GM12873 (cell line): Measurements from ENCODE around the gene POGZ.

Experiments used
- TF ChIP-seq, protein P1 (sequence below): IDR thresholded peaks from 2 replicates; pipeline ENCODE4 v1.5.1; 2012; ENCODE audit warnings: low read depth, mild to moderate bottlenecking, moderate library complexity, low read length, control low read depth; ENCODE audit not compliant: insufficient read depth; ENCODE audit errors: missing control alignments

The POGZ gene

GRCh38 chr1:151435174-151435573 is 24.1 kb downstream of the POGZ start:
- TF ChIP-seq, protein P1, sequence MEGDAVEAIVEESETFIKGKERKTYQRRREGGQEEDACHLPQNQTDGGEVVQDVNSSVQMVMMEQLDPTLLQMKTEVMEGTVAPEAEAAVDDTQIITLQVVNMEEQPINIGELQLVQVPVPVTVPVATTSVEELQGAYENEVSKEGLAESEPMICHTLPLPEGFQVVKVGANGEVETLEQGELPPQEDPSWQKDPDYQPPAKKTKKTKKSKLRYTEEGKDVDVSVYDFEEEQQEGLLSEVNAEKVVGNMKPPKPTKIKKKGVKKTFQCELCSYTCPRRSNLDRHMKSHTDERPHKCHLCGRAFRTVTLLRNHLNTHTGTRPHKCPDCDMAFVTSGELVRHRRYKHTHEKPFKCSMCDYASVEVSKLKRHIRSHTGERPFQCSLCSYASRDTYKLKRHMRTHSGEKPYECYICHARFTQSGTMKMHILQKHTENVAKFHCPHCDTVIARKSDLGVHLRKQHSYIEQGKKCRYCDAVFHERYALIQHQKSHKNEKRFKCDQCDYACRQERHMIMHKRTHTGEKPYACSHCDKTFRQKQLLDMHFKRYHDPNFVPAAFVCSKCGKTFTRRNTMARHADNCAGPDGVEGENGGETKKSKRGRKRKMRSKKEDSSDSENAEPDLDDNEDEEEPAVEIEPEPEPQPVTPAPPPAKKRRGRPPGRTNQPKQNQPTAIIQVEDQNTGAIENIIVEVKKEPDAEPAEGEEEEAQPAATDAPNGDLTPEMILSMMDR = no peak

- TF ChIP-seq, protein P1 = no peak
Measured at GRCh38 chr1:151428068-151428467, 31.2 kb downstream of the POGZ start.

DNA sequence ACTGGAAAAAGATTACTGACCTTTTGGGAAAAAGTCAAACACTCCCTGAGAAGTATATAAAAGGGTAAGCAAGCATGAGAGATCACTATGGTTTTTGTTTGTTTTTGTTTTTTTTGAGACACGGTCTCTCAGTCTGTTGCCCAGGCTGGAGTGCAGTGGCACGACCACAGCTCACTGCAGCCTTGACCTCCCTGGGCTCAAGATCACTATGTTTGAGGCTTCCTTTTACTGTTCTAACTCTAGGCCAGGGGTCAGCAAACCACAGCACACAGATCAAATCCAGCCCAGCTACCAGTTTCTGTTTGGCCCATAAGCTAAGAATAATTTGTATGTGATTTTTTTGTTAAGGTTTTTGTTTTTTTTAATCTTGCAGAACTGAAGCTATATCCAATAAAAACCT is 34.2 kb downstream of the POGZ start:
- TF ChIP-seq, protein P1 = no peak

DNA sequence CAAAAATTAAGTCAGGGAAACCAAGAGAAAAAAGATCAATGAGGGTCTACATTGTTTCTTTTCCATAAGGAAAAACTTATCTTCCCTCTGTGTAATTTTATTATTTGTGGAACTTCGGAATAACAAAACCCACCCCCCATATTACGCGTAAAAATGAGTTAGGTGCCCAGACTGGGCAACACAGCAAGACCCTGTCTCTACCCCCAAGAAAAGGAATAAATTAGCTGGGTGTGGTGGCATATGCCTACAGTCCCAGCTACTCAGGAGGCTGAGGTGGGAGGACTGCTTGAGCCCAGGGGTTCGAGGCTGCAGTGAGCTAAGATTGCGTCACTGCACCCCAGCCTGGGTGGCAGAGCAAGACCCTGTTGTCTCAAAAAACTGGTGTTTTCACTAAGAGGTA is 39.5 kb downstream of the POGZ start:
- TF ChIP-seq, protein P1 = no peak

GRCh38 chr1:151418081-151418480 is 41.2 kb downstream of the POGZ start:
- TF ChIP-seq, protein P1 = no peak

DNA sequence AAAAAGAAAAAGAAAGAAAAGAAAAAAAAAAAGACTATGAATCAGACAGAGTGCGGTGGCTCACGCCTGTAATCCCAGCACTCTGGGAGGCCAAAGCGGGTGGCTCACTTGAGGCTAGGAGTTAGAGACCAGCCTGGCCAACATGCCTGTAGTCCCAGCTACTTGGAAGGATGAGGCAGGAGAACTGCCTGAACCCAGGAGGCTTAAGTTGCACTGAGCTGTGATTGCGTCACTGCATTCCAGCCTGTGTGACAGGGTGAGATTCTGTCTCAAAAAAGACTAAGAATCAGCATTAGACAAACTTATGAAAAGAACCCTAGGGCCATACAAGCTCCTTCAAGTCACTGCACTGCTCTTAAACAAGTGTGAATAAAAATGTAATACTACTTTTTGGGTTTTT is 43.1 kb downstream of the POGZ start:
- TF ChIP-seq, protein P1 = no peak

DNA sequence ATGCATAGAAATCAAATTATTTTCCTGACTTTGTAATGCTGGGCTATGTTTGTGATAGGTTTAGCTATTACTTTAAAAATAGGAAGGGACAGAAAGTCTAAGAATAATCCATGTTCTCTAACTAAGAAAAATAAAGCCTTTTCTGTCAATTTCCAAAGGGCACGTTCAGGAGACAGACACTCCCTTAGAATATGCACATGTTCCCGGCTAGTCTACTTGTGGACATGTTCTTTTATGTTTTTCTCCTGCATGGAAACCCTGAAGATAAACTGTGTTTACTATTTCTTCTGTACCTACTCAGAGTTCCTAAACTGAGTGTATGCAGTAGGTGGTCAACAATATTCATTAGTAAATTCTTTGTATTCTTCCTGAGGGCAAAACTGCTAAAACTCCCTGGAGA is 47.4 kb downstream of the POGZ start:
- TF ChIP-seq, protein P1 = no peak
